GM23338 (cell line): ENCODE measurements around the gene RUNX1. TPM values are rescaled to one million over a fixed set of nuclear protein-coding genes. Genes with fewer than 3 reads are reported as not detected.

Source experiments
- ATAC-seq: fragments of 200-7000 bp; cut with Tn5 transposase; 3 replicates; pipeline ENCODE4 v1.9.1; 2020
- DNase-seq: peaks from one replicate; pipeline ENCODE4 v3.0.0-alpha.2; 2015; ENCODE audit warnings: low spot score
- H2AFZ ChIP-seq: fragments of 200-600 bp; sonication (generic); 2 replicates; pipeline ENCODE4 v1.8.0; 2016; ENCODE audit warnings: antibody characterized with exemption, mild to moderate bottlenecking, moderate library complexity
- H3F3A ChIP-seq: fragments of 200-600 bp; sonication (generic); replicated peaks from 2 replicates; pipeline ENCODE4 v1.8.0; 2017; ENCODE audit warnings: antibody characterized with exemption, mixed run types, low read depth
- H3K27ac ChIP-seq: fragments of 200-600 bp; sonication (generic); 2 replicates; pipeline ENCODE4 v1.6.1; 2016; ENCODE audit warnings: low read depth
- H3K27me3 ChIP-seq: fragments of 200-600 bp; sonication (generic); 2 replicates; pipeline ENCODE4 v1.8.0; 2016; ENCODE audit warnings: mild to moderate bottlenecking, mixed run types, moderate library complexity; ENCODE audit not compliant: insufficient read depth
- H3K36me3 ChIP-seq: fragments of 200-600 bp; sonication (generic); 2 replicates; pipeline ENCODE4 v1.8.0; 2016; ENCODE audit warnings: mild to moderate bottlenecking; ENCODE audit not compliant: insufficient read depth
- H3K4me1 ChIP-seq: fragments of 200-600 bp; sonication (generic); 2 replicates; pipeline ENCODE4 v1.8.0; 2016; ENCODE audit warnings: mild to moderate bottlenecking, moderate library complexity; ENCODE audit not compliant: insufficient read depth
- H3K4me2 ChIP-seq: fragments of 200-600 bp; sonication (generic); 2 replicates; pipeline ENCODE4 v1.7.1; 2017; ENCODE audit warnings: mixed run types
- H3K4me3 ChIP-seq: fragments of 200-600 bp; sonication (generic); 2 replicates; pipeline ENCODE4 v1.6.1; 2016; ENCODE audit warnings: mixed run types
- H3K79me2 ChIP-seq: fragments of 200-600 bp; sonication (generic); replicated peaks from 2 replicates; pipeline ENCODE4 v1.8.0; 2017; ENCODE audit warnings: mild to moderate bottlenecking; ENCODE audit not compliant: insufficient read depth
- H3K9me2 ChIP-seq: fragments of 200-600 bp; sonication (generic); 2 replicates; pipeline ENCODE4 v1.8.0; 2017; ENCODE audit not compliant: insufficient read depth
- H4K20me1 ChIP-seq: fragments of 200-600 bp; sonication (generic); replicated peaks from 2 replicates; pipeline ENCODE4 v1.8.0; 2017; ENCODE audit warnings: mild to moderate bottlenecking; ENCODE audit not compliant: insufficient read depth
- H3K27ac Mint-ChIP-seq: 2 replicates; pipeline ENCODE4 v1.8.0; 2020; ENCODE audit warnings: inconsistent platforms, mild to moderate bottlenecking, moderate library complexity, mixed read lengths
- H3K27me3 Mint-ChIP-seq: 3 replicates; pipeline ENCODE4 v1.8.0; 2022; ENCODE audit warnings: low read depth, mild to moderate bottlenecking, moderate library complexity, mixed read lengths, inconsistent platforms; ENCODE audit not compliant: insufficient read depth, poor library complexity
- H3K36me3 Mint-ChIP-seq: 3 replicates; pipeline ENCODE4 v1.8.0; 2021; ENCODE audit warnings: low read depth, mild to moderate bottlenecking, inconsistent platforms, moderate library complexity, mixed read lengths
- H3K4me1 Mint-ChIP-seq: 3 replicates; pipeline ENCODE4 v1.8.0; 2020; ENCODE audit warnings: mild to moderate bottlenecking, inconsistent platforms, mixed read lengths
- H3K4me3 Mint-ChIP-seq: 3 replicates; pipeline ENCODE4 v1.8.0; 2021; ENCODE audit warnings: moderate library complexity, mild to moderate bottlenecking, inconsistent platforms, mixed read lengths
- H3K9me3 Mint-ChIP-seq: 3 replicates; pipeline ENCODE4 v1.8.0; 2020; ENCODE audit warnings: moderate library complexity, mild to moderate bottlenecking, inconsistent platforms, mixed read lengths
- CREB1 ChIP-seq: fragments of 250-450 bp; sonication (Bioruptor Pico); IDR thresholded peaks from 2 replicates; pipeline ENCODE4 v1.5.0; 2020; ENCODE audit warnings: low read depth, mild to moderate bottlenecking, moderate library complexity
- CTCF ChIP-seq, 2 experiments: fragments of 200-600 bp in 1 of 2; sonication (generic) in 1 of 2; conservative IDR thresholded peaks; 2 replicates each; pipeline versions ENCODE4 v1.5.1 to v1.6.1; 2016 to 2017; ENCODE audit warnings: antibody characterized with exemption in 2 of 2, low read depth in 2 of 2, mild to moderate bottlenecking in 2 of 2, moderate library complexity in 1 of 2
- ETS1 ChIP-seq: IDR thresholded peaks from 2 replicates; pipeline ENCODE4 v1.6.1; 2016; ENCODE audit warnings: antibody characterized with exemption
- EZH2 ChIP-seq: fragments of 200-600 bp; sonication (generic); IDR thresholded peaks from one replicate; pipeline ENCODE4 v1.8.0; 2017; ENCODE audit warnings: antibody characterized with exemption, mild to moderate bottlenecking, low read depth; ENCODE audit not compliant: unreplicated experiment
- EZH2phosphoT487 ChIP-seq: fragments of 200-600 bp; sonication (generic); IDR thresholded peaks from one replicate; pipeline ENCODE4 v1.8.1; 2018; ENCODE audit warnings: antibody characterized with exemption; ENCODE audit not compliant: unreplicated experiment
- NANOG ChIP-seq: IDR thresholded peaks from 2 replicates; pipeline ENCODE4 v1.6.1; 2016; ENCODE audit warnings: antibody characterized with exemption, borderline replicate concordance
- POLR2AphosphoS5 ChIP-seq: IDR thresholded peaks from 2 replicates; pipeline ENCODE4 v1.6.1; 2016; ENCODE audit warnings: antibody characterized with exemption, low read depth
- STAT1 ChIP-seq: IDR thresholded peaks from one replicate; pipeline ENCODE4 v1.6.1; 2016; ENCODE audit warnings: antibody characterized with exemption; ENCODE audit not compliant: unreplicated experiment
- ZNF331 ChIP-seq: fragments of 250-450 bp; sonication (Bioruptor Pico); IDR thresholded peaks from 2 replicates; pipeline ENCODE4 v1.5.0; 2020; ENCODE audit warnings: low read depth, mild to moderate bottlenecking, moderate library complexity
- polyA plus RNA-seq: library from polyadenylated mRNA; unstranded; fragments of >200 nt; fragmentation: Nextera tagmentation; extraction: Ambion mirVana; gene quantifications from 2 replicates; pipeline ENCODE4 v1.2.1, GENCODE V29; 2016
- total RNA-seq: library from RNA; depleted of rRNA; stranded (reverse); fragments of >200 nt; shearing (Covaris generic); gene quantifications from 2 replicates; pipeline ENCODE4 v1.2.3, GENCODE V29; 2014
- TF ChIP-seq, protein P1 (sequence below): IDR thresholded peaks from one replicate; pipeline ENCODE4 v1.6.1; 2018; ENCODE audit warnings: antibody characterized with exemption; ENCODE audit not compliant: unreplicated experiment
- TF ChIP-seq, protein P2 (sequence below): fragments of 250-450 bp; sonication (Bioruptor Pico); IDR thresholded peaks from 2 replicates; pipeline ENCODE4 v1.5.0; 2020; ENCODE audit warnings: mild to moderate bottlenecking, moderate library complexity

The RUNX1 gene
- total and polyA plus RNA-seq, 2 experiments from 2014 or later, result 0.29 to 1.1 TPM

GRCh38 chr21:34980423-34981115 is 68.5 kb downstream of the RUNX1 start (continued):
- TF ChIP-seq, protein P1, sequence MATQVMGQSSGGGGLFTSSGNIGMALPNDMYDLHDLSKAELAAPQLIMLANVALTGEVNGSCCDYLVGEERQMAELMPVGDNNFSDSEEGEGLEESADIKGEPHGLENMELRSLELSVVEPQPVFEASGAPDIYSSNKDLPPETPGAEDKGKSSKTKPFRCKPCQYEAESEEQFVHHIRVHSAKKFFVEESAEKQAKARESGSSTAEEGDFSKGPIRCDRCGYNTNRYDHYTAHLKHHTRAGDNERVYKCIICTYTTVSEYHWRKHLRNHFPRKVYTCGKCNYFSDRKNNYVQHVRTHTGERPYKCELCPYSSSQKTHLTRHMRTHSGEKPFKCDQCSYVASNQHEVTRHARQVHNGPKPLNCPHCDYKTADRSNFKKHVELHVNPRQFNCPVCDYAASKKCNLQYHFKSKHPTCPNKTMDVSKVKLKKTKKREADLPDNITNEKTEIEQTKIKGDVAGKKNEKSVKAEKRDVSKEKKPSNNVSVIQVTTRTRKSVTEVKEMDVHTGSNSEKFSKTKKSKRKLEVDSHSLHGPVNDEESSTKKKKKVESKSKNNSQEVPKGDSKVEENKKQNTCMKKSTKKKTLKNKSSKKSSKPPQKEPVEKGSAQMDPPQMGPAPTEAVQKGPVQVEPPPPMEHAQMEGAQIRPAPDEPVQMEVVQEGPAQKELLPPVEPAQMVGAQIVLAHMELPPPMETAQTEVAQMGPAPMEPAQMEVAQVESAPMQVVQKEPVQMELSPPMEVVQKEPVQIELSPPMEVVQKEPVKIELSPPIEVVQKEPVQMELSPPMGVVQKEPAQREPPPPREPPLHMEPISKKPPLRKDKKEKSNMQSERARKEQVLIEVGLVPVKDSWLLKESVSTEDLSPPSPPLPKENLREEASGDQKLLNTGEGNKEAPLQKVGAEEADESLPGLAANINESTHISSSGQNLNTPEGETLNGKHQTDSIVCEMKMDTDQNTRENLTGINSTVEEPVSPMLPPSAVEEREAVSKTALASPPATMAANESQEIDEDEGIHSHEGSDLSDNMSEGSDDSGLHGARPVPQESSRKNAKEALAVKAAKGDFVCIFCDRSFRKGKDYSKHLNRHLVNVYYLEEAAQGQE, result no peak
- TF ChIP-seq ZNF331 (CRISPR knock-in tag), result no peak

- no peaks in the 10 kb centered on the region for H3K9me3 Mint-ChIP-seq
Observed at GRCh38 chr21:34979383-34979782, 69.7 kb downstream of the RUNX1 start.

More at GRCh38 chr21:34979383-34979782, 69.7 kb downstream of the RUNX1 start:
- no peak overlapping the region for H3K4me3 Mint-ChIP-seq
- Histone ChIP-seq H3K36me3 (no peaks in the 10 kb centered on the region), H3K27me3 (no peaks in the 10 kb centered on the region), H3K79me2 (no peaks in the 10 kb centered on the region), H3K4me2 (no peak overlapping the region), H3K4me3 (no peak overlapping the region), H3K27ac (no peak overlapping the region), H2AFZ (no peak overlapping the region), H3F3A (no peaks in the 10 kb centered on the region), H4K20me1 (no peaks in the 10 kb centered on the region), H3K4me1 (no peaks in the 10 kb centered on the region), H3K9me2 (no peaks in the 10 kb centered on the region)
- DNase-seq (no peak), ATAC-seq (no peak)
- H3K27me3 Mint-ChIP-seq, result no peaks in the 10 kb centered on the region
- H3K36me3 Mint-ChIP-seq, result no peaks in the 10 kb centered on the region
- H3K4me1 Mint-ChIP-seq, result no peaks in the 10 kb centered on the region
- H3K27ac Mint-ChIP-seq, result no peak overlapping the region
- TF ChIP-seq NANOG (no peak), EZH2phosphoT487 (no peak), CTCF (conservative IDR thresholded peaks at IDR 0.05; ENCODE audit: low read depth in 2 of 2) (no peak), EZH2 (no peak), CREB1 (no peak), STAT1 (no peak), POLR2AphosphoS5 (no peak), ZNF331 (CRISPR knock-in tag) (no peak), ETS1 (no peak)
- TF ChIP-seq, protein P2, sequence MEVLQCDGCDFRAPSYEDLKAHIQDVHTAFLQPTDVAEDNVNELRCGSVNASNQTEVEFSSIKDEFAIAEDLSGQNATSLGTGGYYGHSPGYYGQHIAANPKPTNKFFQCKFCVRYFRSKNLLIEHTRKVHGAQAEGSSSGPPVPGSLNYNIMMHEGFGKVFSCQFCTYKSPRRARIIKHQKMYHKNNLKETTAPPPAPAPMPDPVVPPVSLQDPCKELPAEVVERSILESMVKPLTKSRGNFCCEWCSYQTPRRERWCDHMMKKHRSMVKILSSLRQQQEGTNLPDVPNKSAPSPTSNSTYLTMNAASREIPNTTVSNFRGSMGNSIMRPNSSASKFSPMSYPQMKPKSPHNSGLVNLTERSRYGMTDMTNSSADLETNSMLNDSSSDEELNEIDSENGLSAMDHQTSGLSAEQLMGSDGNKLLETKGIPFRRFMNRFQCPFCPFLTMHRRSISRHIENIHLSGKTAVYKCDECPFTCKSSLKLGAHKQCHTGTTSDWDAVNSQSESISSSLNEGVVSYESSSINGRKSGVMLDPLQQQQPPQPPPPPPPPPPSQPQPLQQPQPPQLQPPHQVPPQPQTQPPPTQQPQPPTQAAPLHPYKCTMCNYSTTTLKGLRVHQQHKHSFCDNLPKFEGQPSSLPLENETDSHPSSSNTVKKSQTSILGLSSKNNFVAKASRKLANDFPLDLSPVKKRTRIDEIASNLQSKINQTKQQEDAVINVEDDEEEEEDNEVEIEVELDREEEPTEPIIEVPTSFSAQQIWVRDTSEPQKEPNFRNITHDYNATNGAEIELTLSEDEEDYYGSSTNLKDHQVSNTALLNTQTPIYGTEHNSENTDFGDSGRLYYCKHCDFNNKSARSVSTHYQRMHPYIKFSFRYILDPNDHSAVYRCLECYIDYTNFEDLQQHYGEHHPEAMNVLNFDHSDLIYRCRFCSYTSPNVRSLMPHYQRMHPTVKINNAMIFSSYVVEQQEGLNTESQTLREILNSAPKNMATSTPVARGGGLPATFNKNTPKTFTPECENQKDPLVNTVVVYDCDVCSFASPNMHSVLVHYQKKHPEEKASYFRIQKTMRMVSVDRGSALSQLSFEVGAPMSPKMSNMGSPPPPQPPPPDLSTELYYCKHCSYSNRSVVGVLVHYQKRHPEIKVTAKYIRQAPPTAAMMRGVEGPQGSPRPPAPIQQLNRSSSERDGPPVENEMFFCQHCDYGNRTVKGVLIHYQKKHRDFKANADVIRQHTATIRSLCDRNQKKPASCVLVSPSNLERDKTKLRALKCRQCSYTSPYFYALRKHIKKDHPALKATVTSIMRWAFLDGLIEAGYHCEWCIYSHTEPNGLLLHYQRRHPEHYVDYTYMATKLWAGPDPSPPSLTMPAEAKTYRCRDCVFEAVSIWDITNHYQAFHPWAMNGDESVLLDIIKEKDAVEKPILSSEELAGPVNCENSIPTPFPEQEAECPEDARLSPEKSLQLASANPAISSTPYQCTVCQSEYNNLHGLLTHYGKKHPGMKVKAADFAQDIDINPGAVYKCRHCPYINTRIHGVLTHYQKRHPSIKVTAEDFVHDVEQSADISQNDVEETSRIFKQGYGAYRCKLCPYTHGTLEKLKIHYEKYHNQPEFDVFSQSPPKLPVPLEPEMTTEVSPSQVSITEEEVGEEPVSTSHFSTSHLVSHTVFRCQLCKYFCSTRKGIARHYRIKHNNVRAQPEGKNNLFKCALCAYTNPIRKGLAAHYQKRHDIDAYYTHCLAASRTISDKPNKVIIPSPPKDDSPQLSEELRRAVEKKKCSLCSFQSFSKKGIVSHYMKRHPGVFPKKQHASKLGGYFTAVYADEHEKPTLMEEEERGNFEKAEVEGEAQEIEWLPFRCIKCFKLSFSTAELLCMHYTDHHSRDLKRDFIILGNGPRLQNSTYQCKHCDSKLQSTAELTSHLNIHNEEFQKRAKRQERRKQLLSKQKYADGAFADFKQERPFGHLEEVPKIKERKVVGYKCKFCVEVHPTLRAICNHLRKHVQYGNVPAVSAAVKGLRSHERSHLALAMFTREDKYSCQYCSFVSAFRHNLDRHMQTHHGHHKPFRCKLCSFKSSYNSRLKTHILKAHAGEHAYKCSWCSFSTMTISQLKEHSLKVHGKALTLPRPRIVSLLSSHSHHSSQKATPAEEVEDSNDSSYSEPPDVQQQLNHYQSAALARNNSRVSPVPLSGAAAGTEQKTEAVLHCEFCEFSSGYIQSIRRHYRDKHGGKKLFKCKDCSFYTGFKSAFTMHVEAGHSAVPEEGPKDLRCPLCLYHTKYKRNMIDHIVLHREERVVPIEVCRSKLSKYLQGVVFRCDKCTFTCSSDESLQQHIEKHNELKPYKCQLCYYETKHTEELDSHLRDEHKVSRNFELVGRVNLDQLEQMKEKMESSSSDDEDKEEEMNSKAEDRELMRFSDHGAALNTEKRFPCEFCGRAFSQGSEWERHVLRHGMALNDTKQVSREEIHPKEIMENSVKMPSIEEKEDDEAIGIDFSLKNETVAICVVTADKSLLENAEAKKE (CRISPR knock-in tag), result no peak
